ENCODE data around the gene NOC3L. TPM values are rescaled to one million over a fixed set of nuclear protein-coding genes. Genes with fewer than 3 reads are reported as not detected.

The NOC3L gene
- total RNA-seq, 3 donors from 2014 or later, result 48.8 to 54.6 (median 52.8) TPM

DNA sequence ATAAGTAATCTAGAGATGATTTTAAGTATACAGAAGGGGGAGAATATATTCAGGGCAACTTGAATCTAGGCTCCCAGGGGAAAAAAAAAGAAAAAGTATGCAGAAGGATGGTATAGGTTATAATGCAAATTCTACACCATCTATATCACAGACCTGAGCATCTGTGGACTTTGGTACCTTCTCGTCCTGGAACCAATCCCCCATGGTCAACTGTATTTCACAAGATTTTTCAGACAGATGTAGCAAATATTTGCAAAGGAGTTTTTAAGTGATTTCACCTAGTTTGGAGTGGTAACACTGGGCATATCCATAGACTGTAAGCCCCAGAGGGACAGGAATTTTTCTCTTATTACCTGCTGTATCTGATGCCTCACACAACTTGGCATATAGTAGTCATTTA is 58.8 kb downstream of the NOC3L start:
- H3K4me1 Mint-ChIP-seq (ENCODE audit: low read depth), result peaks cover 11% of the 10 kb centered on the region
- H3K4me3 Mint-ChIP-seq, result no peak overlapping the region
- DNase-seq (no peak), ATAC-seq (no peak)
- no peaks in the 10 kb centered on the region for H3K9me3 Mint-ChIP-seq
- peaks cover 46% of the 10 kb centered on the region for H3K27me3 Mint-ChIP-seq (ENCODE audit: low read depth)
- H3K36me3 Mint-ChIP-seq (ENCODE audit: insufficient read depth), result no peaks in the 10 kb centered on the region

DNA sequence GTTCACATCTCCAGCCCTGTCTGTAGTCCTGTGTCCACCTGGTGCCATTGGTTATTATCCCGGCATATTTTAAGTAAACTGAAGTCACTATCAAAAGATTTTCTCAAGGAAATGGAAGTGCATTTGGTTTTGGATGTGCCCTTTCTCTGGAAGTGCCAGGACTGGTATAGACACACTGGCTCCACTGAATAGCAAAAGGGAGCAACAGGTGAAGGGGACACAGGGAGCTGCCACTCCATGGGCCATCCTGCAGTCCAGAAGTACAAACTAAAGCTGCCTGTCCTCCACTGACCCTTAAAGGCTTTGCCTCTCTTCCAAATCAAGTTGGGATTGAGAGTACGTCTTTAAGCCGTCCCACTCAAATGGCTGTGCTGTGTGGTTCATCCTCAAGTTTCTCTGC is 62.7 kb downstream of the NOC3L start:
- no peak for ATAC-seq
- peaks cover 12% of the 10 kb centered on the region for H3K4me1 Mint-ChIP-seq (ENCODE audit: low read depth)
- H3K36me3 Mint-ChIP-seq (ENCODE audit: insufficient read depth), result no peaks in the 10 kb centered on the region
- H3K27me3 Mint-ChIP-seq (ENCODE audit: low read depth), result peaks cover 48% of the 10 kb centered on the region
- DNase-seq, result no peak
- no peak overlapping the region for H3K4me3 Mint-ChIP-seq
- H3K9me3 Mint-ChIP-seq, result no peaks in the 10 kb centered on the region

DNA sequence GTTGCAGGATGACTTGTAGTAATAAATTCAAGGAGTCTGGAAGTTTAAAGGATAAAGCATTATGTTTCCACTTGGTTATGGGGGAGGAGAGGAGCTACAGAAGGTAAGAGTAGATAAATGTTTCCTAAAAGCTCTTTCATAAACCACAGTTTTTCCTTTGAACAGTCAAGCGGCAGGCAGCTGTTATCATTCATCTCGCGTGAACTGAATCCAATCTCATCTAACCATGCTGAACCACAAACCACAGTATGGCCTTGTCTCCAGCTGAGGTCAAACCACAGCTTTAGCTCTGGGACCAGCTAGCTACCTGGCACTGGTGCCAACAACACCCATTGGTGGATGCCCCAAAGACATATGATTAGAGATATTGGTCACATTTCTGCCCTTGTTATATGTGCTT is 63.3 kb downstream of the NOC3L start:
- Mint-ChIP-seq H3K27me3 (ENCODE audit: low read depth) (peaks cover 49% of the 10 kb centered on the region), H3K9me3 (no peaks in the 10 kb centered on the region), H3K36me3 (ENCODE audit: insufficient read depth) (no peaks in the 10 kb centered on the region), H3K4me1 (ENCODE audit: low read depth) (peaks cover 12% of the 10 kb centered on the region), H3K4me3 (no peak overlapping the region)
- no peak for DNase-seq
- ATAC-seq, result peak; percentile 50 to 69

DNA sequence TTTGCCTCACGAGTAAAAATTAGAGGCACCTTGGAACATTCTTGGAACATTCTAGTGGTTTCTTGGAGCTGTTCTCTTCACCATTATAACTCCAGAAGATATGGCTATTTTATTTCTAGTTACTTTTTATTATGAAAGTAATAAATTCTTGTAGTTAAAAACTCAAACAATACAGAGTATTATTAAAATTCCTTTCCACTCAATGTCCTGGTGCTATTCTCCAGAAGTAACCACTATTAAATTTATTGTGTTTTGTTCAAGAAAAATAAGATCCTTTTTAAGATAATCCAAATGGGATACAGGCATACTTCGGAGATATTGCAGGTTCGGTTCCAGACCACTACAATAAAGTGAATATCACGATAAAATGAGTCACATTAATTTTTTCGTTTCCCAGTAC is 68.6 kb downstream of the NOC3L start:
- Mint-ChIP-seq H3K9me3 (no peaks in the 10 kb centered on the region), H3K4me1 (ENCODE audit: low read depth) (peaks cover 4% of the 10 kb centered on the region), H3K27me3 (ENCODE audit: low read depth) (peaks cover 36% of the 10 kb centered on the region), H3K4me3 (no peak overlapping the region), H3K36me3 (ENCODE audit: insufficient read depth) (no peaks in the 10 kb centered on the region)
- DNase-seq (no peak), ATAC-seq (no peak)

DNA sequence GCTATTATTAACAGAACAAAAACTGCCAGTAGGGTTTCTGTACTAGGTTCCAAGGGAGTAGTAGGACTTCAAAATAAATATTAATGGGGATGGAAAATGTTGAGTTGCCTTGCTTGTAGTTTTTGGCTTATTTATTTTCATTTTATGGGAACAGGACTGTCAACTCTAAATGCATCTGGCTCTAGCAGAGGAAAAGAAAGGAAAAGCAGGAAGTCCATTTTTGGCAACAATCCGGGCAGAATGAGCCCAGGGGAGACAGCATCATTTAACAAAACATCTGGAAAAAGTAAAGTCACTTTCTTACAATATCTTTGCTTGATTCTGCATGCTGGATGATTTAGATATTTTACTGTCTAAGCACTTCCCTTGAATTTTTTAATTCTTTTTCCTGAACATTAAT is 69.4 kb downstream of the NOC3L start:
- Mint-ChIP-seq H3K4me1 (ENCODE audit: low read depth) (no peaks in the 10 kb centered on the region), H3K4me3 (no peak overlapping the region), H3K27me3 (ENCODE audit: low read depth) (peaks cover 33% of the 10 kb centered on the region), H3K9me3 (no peaks in the 10 kb centered on the region), H3K36me3 (ENCODE audit: insufficient read depth) (no peaks in the 10 kb centered on the region)
- DNase-seq (no peak), ATAC-seq (no peak)

DNA sequence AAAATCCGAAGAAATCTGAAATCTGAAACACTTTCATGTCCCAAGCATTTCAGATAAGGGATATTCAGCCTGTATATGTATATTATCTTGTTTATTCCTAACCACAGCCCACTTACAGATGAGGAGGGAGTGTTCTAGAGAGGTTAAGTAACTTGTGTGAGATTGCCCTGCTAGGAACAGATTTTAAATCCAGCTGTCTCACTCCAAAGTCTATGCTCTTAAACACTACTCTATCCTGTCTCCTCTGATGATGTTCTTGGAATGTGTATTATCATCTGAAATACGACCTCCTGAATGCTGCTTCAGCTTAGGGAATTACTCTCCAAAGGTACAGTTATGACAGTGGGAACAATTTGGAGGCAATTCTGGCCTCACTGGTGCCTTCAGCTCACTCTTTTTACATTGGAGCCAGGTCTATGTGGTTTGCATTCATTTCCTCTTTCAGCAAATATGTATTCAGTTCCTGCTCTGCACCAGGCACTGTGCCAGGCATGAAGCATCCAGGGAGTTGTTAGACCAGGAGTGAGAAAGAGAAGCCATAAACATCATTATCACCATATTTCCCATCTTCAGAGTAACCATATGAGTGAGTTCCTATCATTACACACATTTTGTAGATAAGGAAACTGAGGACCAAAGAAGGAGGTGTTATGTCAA is 70.2 kb downstream of the NOC3L start:
- DNase-seq (no peak), ATAC-seq (no peak)
- Mint-ChIP-seq H3K9me3 (no peaks in the 10 kb centered on the region), H3K4me3 (no peak overlapping the region), H3K36me3 (ENCODE audit: insufficient read depth) (no peaks in the 10 kb centered on the region), H3K4me1 (ENCODE audit: low read depth) (no peaks in the 10 kb centered on the region), H3K27me3 (ENCODE audit: low read depth) (peaks cover 33% of the 10 kb centered on the region)

DNA sequence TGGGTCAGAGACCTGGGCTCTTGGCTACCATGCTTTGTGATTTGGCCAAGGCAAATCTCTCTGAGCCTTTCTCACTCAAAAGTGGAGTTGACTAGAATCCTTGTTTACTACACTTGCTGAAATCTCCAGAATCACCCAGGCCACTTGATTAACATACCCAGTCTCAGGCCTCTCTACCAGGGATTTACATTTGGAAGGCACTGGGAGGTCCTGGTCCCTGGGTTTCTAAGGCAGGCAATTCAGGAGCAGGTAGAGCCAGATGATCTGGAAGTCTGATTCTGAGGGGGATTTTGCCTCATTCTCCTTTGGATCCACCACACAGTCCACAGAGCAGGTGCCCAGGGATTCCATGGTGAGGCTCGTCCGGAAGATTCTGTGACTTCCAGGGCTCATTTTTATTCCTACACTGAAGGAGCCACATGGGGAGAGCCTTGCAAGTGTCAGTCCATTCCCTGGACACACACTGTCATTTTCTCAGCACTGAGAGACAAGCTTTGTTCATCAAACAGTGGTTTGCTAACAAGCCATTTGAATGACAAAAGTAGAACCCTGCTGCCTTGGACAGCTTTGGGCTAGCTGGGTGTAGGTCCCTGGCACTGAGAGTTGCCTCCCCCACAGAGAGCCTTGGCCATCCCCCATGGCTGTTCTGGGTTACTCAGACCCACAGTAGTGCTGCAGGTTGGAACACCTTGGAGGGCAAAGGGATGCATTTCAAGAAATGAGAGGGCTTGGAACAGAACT is 74.2 kb downstream of the NOC3L start:
- no peak overlapping the region for H3K4me3 Mint-ChIP-seq
- no peaks in the 10 kb centered on the region for H3K9me3 Mint-ChIP-seq
- DNase-seq, result no peak
- no peak for ATAC-seq
- peaks cover 9% of the 10 kb centered on the region for H3K27me3 Mint-ChIP-seq (ENCODE audit: low read depth)
- no peaks in the 10 kb centered on the region for H3K4me1 Mint-ChIP-seq (ENCODE audit: low read depth)
- H3K36me3 Mint-ChIP-seq (ENCODE audit: insufficient read depth), result no peaks in the 10 kb centered on the region

DNA sequence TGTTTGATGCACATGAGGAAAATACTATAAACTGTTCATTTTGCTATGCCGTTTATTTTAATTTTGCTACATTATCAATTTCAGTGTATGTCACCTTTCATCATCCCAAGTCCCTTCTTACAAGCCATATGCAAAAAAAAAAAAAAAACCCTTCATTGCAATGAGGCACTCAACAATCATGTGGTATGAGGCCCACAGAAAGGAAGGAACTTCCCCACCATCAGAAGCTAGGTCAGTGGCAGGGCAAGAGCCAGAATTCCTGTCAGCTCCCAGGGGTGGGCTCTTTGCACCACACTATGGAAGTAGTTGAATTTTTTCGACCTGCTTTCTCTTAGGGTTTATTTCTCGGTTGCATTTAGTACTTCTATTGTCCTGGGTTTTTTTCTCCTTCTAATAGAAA is 75.4 kb downstream of the NOC3L start:
- H3K9me3 Mint-ChIP-seq, result no peaks in the 10 kb centered on the region
- no peaks in the 10 kb centered on the region for H3K4me1 Mint-ChIP-seq (ENCODE audit: low read depth)
- peaks cover 13% of the 10 kb centered on the region for H3K27me3 Mint-ChIP-seq (ENCODE audit: low read depth)
- DNase-seq (no peak), ATAC-seq (no peak)
- no peak overlapping the region for H3K4me3 Mint-ChIP-seq
- no peaks in the 10 kb centered on the region for H3K36me3 Mint-ChIP-seq (ENCODE audit: insufficient read depth)

DNA sequence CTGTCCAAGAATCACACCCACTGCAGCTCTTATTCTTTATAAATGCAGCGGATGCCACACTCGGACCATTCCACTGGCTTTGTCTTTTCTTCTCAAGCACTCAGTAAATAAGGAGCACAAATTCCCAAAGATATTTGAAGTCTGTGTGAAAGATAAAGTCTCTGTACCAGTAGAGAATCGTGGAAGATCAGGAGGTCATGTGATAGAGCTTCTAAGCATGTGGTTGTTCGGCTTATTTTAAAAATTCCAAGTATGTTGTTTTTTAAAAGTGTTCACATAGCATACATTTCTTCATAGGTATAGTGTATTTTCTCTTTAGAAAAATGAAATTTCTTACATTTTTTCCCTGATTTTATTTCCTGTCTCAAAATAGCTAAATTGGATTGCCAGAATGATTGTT is 75.8 kb downstream of the NOC3L start:
- no peak overlapping the region for H3K4me3 Mint-ChIP-seq
- H3K36me3 Mint-ChIP-seq (ENCODE audit: insufficient read depth), result no peaks in the 10 kb centered on the region
- no peaks in the 10 kb centered on the region for H3K4me1 Mint-ChIP-seq (ENCODE audit: low read depth)
- H3K27me3 Mint-ChIP-seq (ENCODE audit: low read depth), result peaks cover 14% of the 10 kb centered on the region
- ATAC-seq, result no peak
- H3K9me3 Mint-ChIP-seq, result no peaks in the 10 kb centered on the region
- DNase-seq, result no peak

DNA sequence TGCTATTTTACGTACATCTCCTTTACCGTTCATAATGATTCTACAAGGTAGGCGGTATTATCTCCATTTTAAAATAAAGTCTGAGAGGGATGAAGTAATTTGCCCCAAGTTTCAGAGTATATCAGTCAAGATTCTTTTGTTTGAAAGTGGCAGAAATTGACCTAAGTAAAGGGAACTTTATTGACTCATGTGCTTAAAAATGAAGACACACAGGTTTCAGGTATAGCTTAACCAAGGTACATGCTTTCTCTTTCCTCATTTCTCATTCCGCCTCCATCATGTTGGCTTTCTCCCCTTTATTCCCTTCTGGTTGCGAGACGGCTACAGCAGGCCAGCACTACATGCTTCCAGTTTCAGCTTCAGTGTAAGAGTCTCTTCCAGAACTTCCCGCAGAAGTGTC is 77.5 kb downstream of the NOC3L start:
- no peaks in the 10 kb centered on the region for H3K9me3 Mint-ChIP-seq
- DNase-seq (no peak), ATAC-seq (no peak)
- H3K4me1 Mint-ChIP-seq (ENCODE audit: low read depth), result no peaks in the 10 kb centered on the region
- peaks cover 9% of the 10 kb centered on the region for H3K27me3 Mint-ChIP-seq (ENCODE audit: low read depth)
- no peak overlapping the region for H3K4me3 Mint-ChIP-seq
- no peaks in the 10 kb centered on the region for H3K36me3 Mint-ChIP-seq (ENCODE audit: insufficient read depth)

Other genes with a start within 250 kb of the NOC3L start
- gene TBC1D12, start 39.6 kb upstream of the NOC3L start, total RNA-seq, result under 1 TPM; 0.27 to 0.38 (median 0.32) TPM
- 100 to 1,000 TPM in 1 of 3 donors, 10 to 100 TPM in 2; 87.9 to 119 (median 92.7) TPM for gene HELLS, start 182.8 kb upstream of the NOC3L start, total RNA-seq